Measurements from ENCODE around the gene PECR. TPM values are rescaled to one million over a fixed set of nuclear protein-coding genes. Genes with fewer than 3 reads are reported as not detected.

Gene PECR
- total and polyA plus RNA-seq, 2 donors (not counting 1 experiment from before 2014, with no cell fraction given): 9.5 to 16.5 TPM

DNA sequence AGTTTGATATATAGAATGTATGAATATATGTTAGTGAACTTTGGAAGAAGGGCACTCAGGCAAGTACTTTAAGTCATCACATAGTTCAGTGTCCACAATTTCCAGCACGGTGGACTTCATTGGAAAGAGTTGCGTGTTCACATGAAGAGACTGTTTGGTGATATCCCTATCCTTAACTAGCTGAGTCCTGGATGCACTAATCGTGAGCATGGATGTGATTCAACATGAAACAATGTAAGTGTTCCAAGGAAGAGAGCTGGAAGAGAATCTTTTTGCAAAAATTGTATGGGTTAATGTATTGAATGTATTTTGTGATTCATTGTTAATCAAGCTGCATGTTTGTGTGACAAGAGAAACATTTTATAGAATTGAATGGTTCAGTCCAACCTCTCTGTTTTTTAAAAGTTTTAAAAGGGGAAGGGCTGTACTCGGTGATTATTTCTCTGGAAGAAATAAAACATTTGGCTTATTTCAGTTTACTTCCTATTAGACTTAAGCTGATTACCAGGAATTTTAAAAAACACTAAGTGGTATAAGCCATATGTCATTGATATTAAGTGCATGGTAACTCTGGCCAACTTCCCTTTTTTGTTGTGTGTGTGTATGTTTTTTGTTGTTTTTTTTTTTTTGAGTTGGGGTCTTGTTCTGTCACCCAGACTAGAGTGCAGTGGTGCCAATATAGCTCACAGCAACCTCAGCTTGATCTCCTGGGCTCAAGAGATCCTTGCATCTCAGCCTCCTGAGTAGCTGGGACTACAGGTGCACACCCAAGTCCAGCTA, 36.1 kb upstream of the PECR start:
- no peak for ATAC-seq (ENCODE audit: low read depth)
- peaks cover 94% of the 10 kb centered on the region for H3K79me2 ChIP-seq (ENCODE audit: control insufficient read depth, insufficient read depth, low read length)
- no peak overlapping the region for H3K4me2 ChIP-seq (replicated peaks; ENCODE audit: low read depth, low read length, poor library complexity, severe bottlenecking)
- no peaks in the 10 kb centered on the region for H3K9me3 Mint-ChIP-seq (ENCODE audit: insufficient read depth)
- peaks cover 38% of the 10 kb centered on the region for H4K20me1 ChIP-seq (ENCODE audit: control insufficient read depth, insufficient read depth, low read length, poor library complexity, severe bottlenecking)
- no peak for TF ChIP-seq EZH2 (IDR thresholded peaks at IDR 0.05; ENCODE audit: borderline replicate concordance, insufficient read depth, low read depth, low read length, poor library complexity, severe bottlenecking)
- TF ChIP-seq, protein P1, sequence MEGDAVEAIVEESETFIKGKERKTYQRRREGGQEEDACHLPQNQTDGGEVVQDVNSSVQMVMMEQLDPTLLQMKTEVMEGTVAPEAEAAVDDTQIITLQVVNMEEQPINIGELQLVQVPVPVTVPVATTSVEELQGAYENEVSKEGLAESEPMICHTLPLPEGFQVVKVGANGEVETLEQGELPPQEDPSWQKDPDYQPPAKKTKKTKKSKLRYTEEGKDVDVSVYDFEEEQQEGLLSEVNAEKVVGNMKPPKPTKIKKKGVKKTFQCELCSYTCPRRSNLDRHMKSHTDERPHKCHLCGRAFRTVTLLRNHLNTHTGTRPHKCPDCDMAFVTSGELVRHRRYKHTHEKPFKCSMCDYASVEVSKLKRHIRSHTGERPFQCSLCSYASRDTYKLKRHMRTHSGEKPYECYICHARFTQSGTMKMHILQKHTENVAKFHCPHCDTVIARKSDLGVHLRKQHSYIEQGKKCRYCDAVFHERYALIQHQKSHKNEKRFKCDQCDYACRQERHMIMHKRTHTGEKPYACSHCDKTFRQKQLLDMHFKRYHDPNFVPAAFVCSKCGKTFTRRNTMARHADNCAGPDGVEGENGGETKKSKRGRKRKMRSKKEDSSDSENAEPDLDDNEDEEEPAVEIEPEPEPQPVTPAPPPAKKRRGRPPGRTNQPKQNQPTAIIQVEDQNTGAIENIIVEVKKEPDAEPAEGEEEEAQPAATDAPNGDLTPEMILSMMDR (IDR thresholded peaks at IDR 0.05): no peak
- no peak overlapping the region for H3K4me3 Mint-ChIP-seq
- H3K9me3 ChIP-seq (ENCODE audit: control extremely low read depth in 1 of 3, control insufficient read depth in 2 of 3, insufficient read depth in 1 of 3, low read length in 2 of 3): no peaks in the 10 kb centered on the region
- no peak overlapping the region for H3K9ac ChIP-seq (ENCODE audit: low read length)
- peaks cover 47% of the 10 kb centered on the region for H3K4me1 Mint-ChIP-seq
- ChIA-PET CTCF (interaction anchor here (1.1 kb wide), 1 partner anchor 22 kb away, joined by 3 read pairs; no protein-coding TSS in a partner anchor), POLR2A (interaction anchor here (0.6 kb wide), 1 partner anchor 381 kb away, joined by 3 read pairs; the partner anchor contains the start of gene RPL37A)
- intact Hi-C loops (cut with micrococcal nuclease): no loop called here
- no peak overlapping the region for H3K27ac Mint-ChIP-seq
- H3K36me3 ChIP-seq (replicated peaks in 1 of 2; ENCODE audit: control extremely low read depth in 1 of 2, control insufficient read depth in 1 of 2, extremely low read depth in 1 of 2, insufficient read depth in 2 of 2, low read length in 1 of 2): peaks cover 21 to 82% of the 10 kb centered on the region in 2 experiments
- WGBS (ENCODE audit: insufficient coverage): 100% methylated on average over 2 of the region's 4 CpGs
- no peak for DNase-seq
- H3K4me1 ChIP-seq (ENCODE audit: control insufficient read depth in 2 of 2, insufficient read depth in 2 of 2, low read length in 2 of 2): peaks cover 17 to 19% of the 10 kb centered on the region in 2 donors
- H3K27me3 ChIP-seq (replicated peaks in 1 of 4; ENCODE audit: control extremely low read depth in 1 of 4, control insufficient read depth in 3 of 4, insufficient read depth in 4 of 4, low read length in 3 of 4): no peaks in the 10 kb centered on the region
- no peak overlapping the region for H3K27ac ChIP-seq (ENCODE audit: low read length in 2 of 2)
- no peaks in the 10 kb centered on the region for H3K27me3 Mint-ChIP-seq
- H2AFZ ChIP-seq (ENCODE audit: insufficient read depth, low read depth, low read length, poor library complexity, severe bottlenecking): no peak overlapping the region
- H3K4me3 ChIP-seq (ENCODE audit: control extremely low read depth in 1 of 5, extremely low read depth in 1 of 5, insufficient read depth in 1 of 5, low read depth in 2 of 5, low read length in 4 of 5): no peak overlapping the region

DNA sequence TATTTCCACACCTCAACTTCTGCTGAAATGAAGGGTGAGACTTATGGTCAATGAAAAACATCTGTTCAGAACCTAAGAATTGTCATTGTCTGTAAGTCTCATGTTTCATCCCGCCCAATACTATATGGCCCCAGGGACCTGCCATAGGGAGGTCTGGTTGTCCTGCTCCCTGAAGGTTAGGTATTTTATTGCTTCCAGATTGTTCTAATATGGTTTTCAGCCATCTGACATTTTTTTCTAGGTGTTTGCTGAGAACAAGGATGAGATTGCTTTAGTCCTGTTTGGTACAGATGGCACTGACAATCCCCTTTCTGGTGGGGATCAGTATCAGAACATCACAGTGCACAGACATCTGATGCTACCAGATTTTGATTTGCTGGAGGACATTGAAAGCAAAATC, 34.8 kb upstream of the PECR start:
- Histone ChIP-seq H3K27me3 (replicated peaks in 1 of 4; ENCODE audit: control extremely low read depth in 1 of 4, control insufficient read depth in 3 of 4, insufficient read depth in 4 of 4, low read length in 3 of 4) (no peaks in the 10 kb centered on the region), H3K9me3 (ENCODE audit: control extremely low read depth in 1 of 3, control insufficient read depth in 2 of 3, insufficient read depth in 1 of 3, low read length in 2 of 3) (no peaks in the 10 kb centered on the region), H3K27ac (ENCODE audit: low read length in 2 of 2) (peak overlapping the region in 1 of 2 donors; percentile 18), H3K4me2 (replicated peaks; ENCODE audit: low read depth, low read length, poor library complexity, severe bottlenecking) (no peak overlapping the region), H3K4me3 (ENCODE audit: control extremely low read depth in 1 of 5, extremely low read depth in 1 of 5, insufficient read depth in 1 of 5, low read depth in 2 of 5, low read length in 4 of 5) (no peak overlapping the region), H3K36me3 (replicated peaks in 1 of 2; ENCODE audit: control extremely low read depth in 1 of 2, control insufficient read depth in 1 of 2, extremely low read depth in 1 of 2, insufficient read depth in 2 of 2, low read length in 1 of 2) (peaks cover 23 to 82% of the 10 kb centered on the region in 2 experiments), H3K9ac (ENCODE audit: low read length) (no peak overlapping the region), H2AFZ (ENCODE audit: insufficient read depth, low read depth, low read length, poor library complexity, severe bottlenecking) (no peak overlapping the region), H4K20me1 (ENCODE audit: control insufficient read depth, insufficient read depth, low read length, poor library complexity, severe bottlenecking) (peaks cover 49% of the 10 kb centered on the region), H3K79me2 (ENCODE audit: control insufficient read depth, insufficient read depth, low read length) (peaks cover 95% of the 10 kb centered on the region), H3K4me1 (ENCODE audit: control insufficient read depth in 2 of 2, insufficient read depth in 2 of 2, low read length in 2 of 2) (peaks cover 19 to 22% of the 10 kb centered on the region in 2 donors)
- no peak for ATAC-seq (ENCODE audit: low read depth)
- peaks cover 58% of the 10 kb centered on the region for H3K4me1 Mint-ChIP-seq
- no peak for DNase-seq
- CTCF ChIA-PET: interaction anchor here (0.6 kb wide), 1 partner anchor 555 kb away, joined by 4 read pairs; no protein-coding TSS in a partner anchor
- 100% methylated on average over 1 of the region's 1 CpG for WGBS (ENCODE audit: insufficient coverage)
- peak overlapping the region; percentile 21 for H3K4me3 Mint-ChIP-seq
- TF ChIP-seq, protein P1 (IDR thresholded peaks at IDR 0.05): no peak
- no peak for TF ChIP-seq EZH2 (IDR thresholded peaks at IDR 0.05; ENCODE audit: borderline replicate concordance, insufficient read depth, low read depth, low read length, poor library complexity, severe bottlenecking)
- H3K27ac Mint-ChIP-seq: peak overlapping the region; percentile 39
- POLR2A ChIA-PET: no interaction called here
- H3K27me3 Mint-ChIP-seq: no peaks in the 10 kb centered on the region
- intact Hi-C loops (cut with micrococcal nuclease): no loop called here
- H3K9me3 Mint-ChIP-seq (ENCODE audit: insufficient read depth): no peaks in the 10 kb centered on the region

Data from B cell (primary cell).